Suprapubic skin (tissue), 4 donors: Measurements from ENCODE around the gene TUBB. TPM values are rescaled to one million over a fixed set of nuclear protein-coding genes. Genes with fewer than 3 reads are reported as not detected.

Experiments
- DNase-seq, 2 donors: peaks; one replicate each; pipeline ENCODE4 v3.0.0-alpha.2; 2019; ENCODE audit warnings: low spot score in 2 of 2
- H3K27ac ChIP-seq: fragments of 200-600 bp; sonication (generic); one replicate; pipeline ENCODE4 v1.5.1; 2019
- H3K27me3 ChIP-seq: fragments of 200-600 bp; sonication (generic); one replicate; pipeline ENCODE4 v1.5.1; 2019
- H3K36me3 ChIP-seq: fragments of 200-600 bp; sonication (generic); one replicate; pipeline ENCODE4 v1.5.1; 2019
- H3K4me1 ChIP-seq: fragments of 200-600 bp; sonication (generic); one replicate; pipeline ENCODE4 v1.5.1; 2019
- H3K4me3 ChIP-seq: fragments of 200-600 bp; sonication (generic); one replicate; pipeline ENCODE4 v1.5.1; 2019; ENCODE audit warnings: mild to moderate bottlenecking
- H3K9me3 ChIP-seq: fragments of 200-600 bp; sonication (generic); one replicate; pipeline ENCODE4 v1.5.1; 2019
- CTCF ChIP-seq, 2 donors: fragments of 200-600 bp in 1 of 2; fragments of 450-650 bp in 1 of 2; sonication (generic) in 1 of 2; IDR thresholded peaks; one replicate each; pipeline ENCODE4 v1.5.1; 2016 to 2019; ENCODE audit warnings: antibody characterized with exemption in 2 of 2, mild to moderate bottlenecking in 1 of 2, moderate library complexity in 1 of 2
- EP300 ChIP-seq: sonication (generic); formaldehyde crosslinking; IDR thresholded peaks from one replicate; pipeline ENCODE4 v1.6.1; 2017; ENCODE audit warnings: antibody characterized with exemption
- POLR2A ChIP-seq, 2 donors: fragments of 450-650 bp; IDR thresholded peaks; one replicate each; pipeline ENCODE4 v1.6.1; 2017; ENCODE audit warnings: antibody characterized with exemption in 2 of 2, mild to moderate bottlenecking in 2 of 2, moderate library complexity in 2 of 2
- POLR2AphosphoS5 ChIP-seq, 3 donors: sonication (generic); formaldehyde crosslinking; IDR thresholded peaks; one replicate each; pipeline ENCODE4 v1.6.1; 2017; ENCODE audit warnings: antibody characterized with exemption in 3 of 3
- WGBS: methylation state at CpG from one replicate; pipeline ENCODE4 v1.1.5; 2018; 5-methylcytosine and 5-hydroxymethylcytosine counted together
- total RNA-seq, 4 donors: library from RNA; depleted of rRNA; stranded (reverse); fragments of >200 nt; gene quantifications; one replicate each; pipeline ENCODE4 v1.1.0, GENCODE V29; 2016

Gene TUBB
- total RNA-seq, 4 donors from 2014 or later: 166 to 348 (median 244) TPM

- H3K27me3 ChIP-seq: no peaks in the 10 kb centered on the region
- H3K4me3 ChIP-seq: peak overlapping the region; percentile 68
- WGBS: under 1% methylated on average over 49 of the region's 52 CpGs
- H3K9me3 ChIP-seq: no peaks in the 10 kb centered on the region
- TF ChIP-seq POLR2AphosphoS5 (IDR thresholded peaks at IDR 0.05): peak; percentile 85 to 91 (median 90)
- peak in 1 of 2 donors; percentile 57 for TF ChIP-seq POLR2A (IDR thresholded peaks at IDR 0.05)
- no peak for TF ChIP-seq CTCF (IDR thresholded peaks at IDR 0.05)
- peak; percentile 98 for DNase-seq
- H3K36me3 ChIP-seq: no peaks in the 10 kb centered on the region
- peaks cover 79% of the 10 kb centered on the region for H3K4me1 ChIP-seq
- H3K27ac ChIP-seq: peak overlapping the region; percentile 98
These were observed 33.1 kb upstream of the TUBB start for GRCh38 chr6:30686908-30687658.

- Histone ChIP-seq H3K27me3 (no peaks in the 10 kb centered on the region), H3K4me1 (peaks cover 71% of the 10 kb centered on the region), H3K27ac (peak overlapping the region; percentile 98), H3K36me3 (no peaks in the 10 kb centered on the region), H3K9me3 (no peaks in the 10 kb centered on the region), H3K4me3 (peak overlapping the region; percentile 68)
- 7% methylated on average over 11 of the region's 22 CpGs for WGBS
- DNase-seq: no peak
- TF ChIP-seq EP300 (no peak), POLR2A (IDR thresholded peaks at IDR 0.05) (peak in 1 of 2 donors; percentile 10)
These were observed 32.3 kb upstream of the TUBB start for GRCh38 chr6:30687659-30688431.

- Histone ChIP-seq H3K9me3 (no peaks in the 10 kb centered on the region), H3K27ac (peak overlapping the region; percentile 98), H3K27me3 (no peaks in the 10 kb centered on the region), H3K4me1 (peaks cover 64% of the 10 kb centered on the region), H3K4me3 (peak overlapping the region; percentile 68), H3K36me3 (no peaks in the 10 kb centered on the region)
- TF ChIP-seq POLR2A (IDR thresholded peaks at IDR 0.05) (no peak), EP300 (no peak), CTCF (IDR thresholded peaks at IDR 0.05) (no peak), POLR2AphosphoS5 (IDR thresholded peaks at IDR 0.05) (no peak)
- DNase-seq: no peak
- WGBS: 51% methylated on average over 9 of the region's 9 CpGs
These were observed 31.6 kb upstream of the TUBB start for GRCh38 chr6:30688569-30688968.

- no peak for DNase-seq
- no peak for TF ChIP-seq POLR2A (IDR thresholded peaks at IDR 0.05)
- no peak for TF ChIP-seq POLR2AphosphoS5 (IDR thresholded peaks at IDR 0.05)
- H3K9me3 ChIP-seq: no peaks in the 10 kb centered on the region
- peak overlapping the region; percentile 68 for H3K4me3 ChIP-seq
- H3K4me1 ChIP-seq: peaks cover 57% of the 10 kb centered on the region
- H3K27me3 ChIP-seq: no peaks in the 10 kb centered on the region
- H3K36me3 ChIP-seq: no peaks in the 10 kb centered on the region
- 67% methylated on average over 10 of the region's 11 CpGs for WGBS
- H3K27ac ChIP-seq: peak overlapping the region; percentile 98
These were observed 30.9 kb upstream of the TUBB start for GRCh38 chr6:30689022-30689865.

- peak overlapping the region; percentile 98 for H3K27ac ChIP-seq
- peak overlapping the region; percentile 54 for H3K4me3 ChIP-seq
- WGBS: 14% methylated on average over 4 of the region's 4 CpGs
- no peaks in the 10 kb centered on the region for H3K27me3 ChIP-seq
- H3K4me1 ChIP-seq: peaks cover 50% of the 10 kb centered on the region
- no peaks in the 10 kb centered on the region for H3K36me3 ChIP-seq
- TF ChIP-seq CTCF (IDR thresholded peaks at IDR 0.05) (no peak), POLR2AphosphoS5 (IDR thresholded peaks at IDR 0.05) (no peak), EP300 (no peak), POLR2A (IDR thresholded peaks at IDR 0.05) (no peak)
- DNase-seq: no peak
- H3K9me3 ChIP-seq: no peaks in the 10 kb centered on the region
These were observed 30.2 kb upstream of the TUBB start for GRCh38 chr6:30689985-30690384.
